GM23338 (cell line): Measurements from ENCODE around the gene AP4E1. TPM values are rescaled to one million over a fixed set of nuclear protein-coding genes. Genes with fewer than 3 reads are reported as not detected.

Source experiments
- ATAC-seq: fragments of 200-7000 bp; cut with Tn5 transposase; 3 replicates; pipeline ENCODE4 v1.9.1; 2020
- DNase-seq: peaks from one replicate; pipeline ENCODE4 v3.0.0-alpha.2; 2015; ENCODE audit warnings: low spot score
- H2AFZ ChIP-seq: fragments of 200-600 bp; sonication (generic); 2 replicates; pipeline ENCODE4 v1.8.0; 2016; ENCODE audit warnings: antibody characterized with exemption, mild to moderate bottlenecking, moderate library complexity
- H3F3A ChIP-seq: fragments of 200-600 bp; sonication (generic); replicated peaks from 2 replicates; pipeline ENCODE4 v1.8.0; 2017; ENCODE audit warnings: antibody characterized with exemption, mixed run types, low read depth
- H3K27ac ChIP-seq: fragments of 200-600 bp; sonication (generic); 2 replicates; pipeline ENCODE4 v1.6.1; 2016; ENCODE audit warnings: low read depth
- H3K27me3 ChIP-seq: fragments of 200-600 bp; sonication (generic); 2 replicates; pipeline ENCODE4 v1.8.0; 2016; ENCODE audit warnings: mild to moderate bottlenecking, mixed run types, moderate library complexity; ENCODE audit not compliant: insufficient read depth
- H3K36me3 ChIP-seq: fragments of 200-600 bp; sonication (generic); 2 replicates; pipeline ENCODE4 v1.8.0; 2016; ENCODE audit warnings: mild to moderate bottlenecking; ENCODE audit not compliant: insufficient read depth
- H3K4me1 ChIP-seq: fragments of 200-600 bp; sonication (generic); 2 replicates; pipeline ENCODE4 v1.8.0; 2016; ENCODE audit warnings: mild to moderate bottlenecking, moderate library complexity; ENCODE audit not compliant: insufficient read depth
- H3K4me2 ChIP-seq: fragments of 200-600 bp; sonication (generic); 2 replicates; pipeline ENCODE4 v1.7.1; 2017; ENCODE audit warnings: mixed run types
- H3K4me3 ChIP-seq: fragments of 200-600 bp; sonication (generic); 2 replicates; pipeline ENCODE4 v1.6.1; 2016; ENCODE audit warnings: mixed run types
- H3K79me2 ChIP-seq: fragments of 200-600 bp; sonication (generic); replicated peaks from 2 replicates; pipeline ENCODE4 v1.8.0; 2017; ENCODE audit warnings: mild to moderate bottlenecking; ENCODE audit not compliant: insufficient read depth
- H3K9me2 ChIP-seq: fragments of 200-600 bp; sonication (generic); 2 replicates; pipeline ENCODE4 v1.8.0; 2017; ENCODE audit not compliant: insufficient read depth
- H4K20me1 ChIP-seq: fragments of 200-600 bp; sonication (generic); replicated peaks from 2 replicates; pipeline ENCODE4 v1.8.0; 2017; ENCODE audit warnings: mild to moderate bottlenecking; ENCODE audit not compliant: insufficient read depth
- H3K27ac Mint-ChIP-seq: 2 replicates; pipeline ENCODE4 v1.8.0; 2020; ENCODE audit warnings: inconsistent platforms, mild to moderate bottlenecking, moderate library complexity, mixed read lengths
- H3K27me3 Mint-ChIP-seq: 3 replicates; pipeline ENCODE4 v1.8.0; 2022; ENCODE audit warnings: low read depth, mild to moderate bottlenecking, moderate library complexity, mixed read lengths, inconsistent platforms; ENCODE audit not compliant: insufficient read depth, poor library complexity
- H3K36me3 Mint-ChIP-seq: 3 replicates; pipeline ENCODE4 v1.8.0; 2021; ENCODE audit warnings: low read depth, mild to moderate bottlenecking, inconsistent platforms, moderate library complexity, mixed read lengths
- H3K4me1 Mint-ChIP-seq: 3 replicates; pipeline ENCODE4 v1.8.0; 2020; ENCODE audit warnings: mild to moderate bottlenecking, inconsistent platforms, mixed read lengths
- H3K4me3 Mint-ChIP-seq: 3 replicates; pipeline ENCODE4 v1.8.0; 2021; ENCODE audit warnings: moderate library complexity, mild to moderate bottlenecking, inconsistent platforms, mixed read lengths
- H3K9me3 Mint-ChIP-seq: 3 replicates; pipeline ENCODE4 v1.8.0; 2020; ENCODE audit warnings: moderate library complexity, mild to moderate bottlenecking, inconsistent platforms, mixed read lengths
- CREB1 ChIP-seq: fragments of 250-450 bp; sonication (Bioruptor Pico); IDR thresholded peaks from 2 replicates; pipeline ENCODE4 v1.5.0; 2020; ENCODE audit warnings: low read depth, mild to moderate bottlenecking, moderate library complexity
- CTCF ChIP-seq, 2 experiments: fragments of 200-600 bp in 1 of 2; sonication (generic) in 1 of 2; conservative IDR thresholded peaks; 2 replicates each; pipeline versions ENCODE4 v1.5.1 to v1.6.1; 2016 to 2017; ENCODE audit warnings: antibody characterized with exemption in 2 of 2, low read depth in 2 of 2, mild to moderate bottlenecking in 2 of 2, moderate library complexity in 1 of 2
- EZH2 ChIP-seq: fragments of 200-600 bp; sonication (generic); IDR thresholded peaks from one replicate; pipeline ENCODE4 v1.8.0; 2017; ENCODE audit warnings: antibody characterized with exemption, mild to moderate bottlenecking, low read depth; ENCODE audit not compliant: unreplicated experiment
- EZH2phosphoT487 ChIP-seq: fragments of 200-600 bp; sonication (generic); IDR thresholded peaks from one replicate; pipeline ENCODE4 v1.8.1; 2018; ENCODE audit warnings: antibody characterized with exemption; ENCODE audit not compliant: unreplicated experiment
- JUNB ChIP-seq: IDR thresholded peaks from one replicate; pipeline ENCODE4 v1.6.1; 2016; ENCODE audit warnings: antibody characterized with exemption; ENCODE audit not compliant: unreplicated experiment
- NANOG ChIP-seq: IDR thresholded peaks from 2 replicates; pipeline ENCODE4 v1.6.1; 2016; ENCODE audit warnings: antibody characterized with exemption, borderline replicate concordance
- polyA plus RNA-seq: library from polyadenylated mRNA; unstranded; fragments of >200 nt; fragmentation: Nextera tagmentation; extraction: Ambion mirVana; gene quantifications from 2 replicates; pipeline ENCODE4 v1.2.1, GENCODE V29; 2016
- total RNA-seq: library from RNA; depleted of rRNA; stranded (reverse); fragments of >200 nt; shearing (Covaris generic); gene quantifications from 2 replicates; pipeline ENCODE4 v1.2.3, GENCODE V29; 2014
- TF ChIP-seq, protein P1 (sequence below): IDR thresholded peaks from one replicate; pipeline ENCODE4 v1.6.1; 2018; ENCODE audit warnings: antibody characterized with exemption; ENCODE audit not compliant: unreplicated experiment
- TF ChIP-seq, protein P2 (sequence below): IDR thresholded peaks from 2 replicates; pipeline ENCODE4 v1.6.1; 2016; ENCODE audit warnings: antibody characterized with exemption

AP4E1 gene
- total and polyA plus RNA-seq, 2 experiments from 2014 or later, result 4.4 to 15.4 TPM

- TF ChIP-seq NANOG (no peak), EZH2 (no peak), CREB1 (CRISPR knock-in tag) (no peak), CTCF (conservative IDR thresholded peaks at IDR 0.05; ENCODE audit: low read depth in 2 of 2) (no peak)
These were observed 23.9 kb upstream of the AP4E1 start (continued) for GRCh38 chr15:50884540-50884939.

DNA sequence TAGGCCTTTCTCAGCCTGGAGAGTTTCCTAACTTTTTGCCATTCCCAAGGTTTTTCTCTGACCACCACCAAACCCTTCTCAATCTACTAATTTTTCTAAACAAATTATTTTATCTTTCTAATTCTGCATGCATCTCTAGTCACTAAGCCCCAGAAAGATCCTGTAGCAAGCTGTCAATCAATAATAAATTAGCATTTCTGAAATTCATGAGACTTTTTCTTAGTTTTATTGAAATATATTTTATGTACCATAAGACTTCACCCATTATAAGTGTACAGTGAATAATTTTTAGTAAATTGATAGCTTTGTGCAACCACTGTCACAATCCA lies 22.4 kb upstream of the AP4E1 start:
- H3K27ac Mint-ChIP-seq, result no peak overlapping the region

More for the DNA sequence above, 22.4 kb upstream of the AP4E1 start:
- Histone ChIP-seq H2AFZ (no peak overlapping the region), H3K4me2 (no peak overlapping the region), H3F3A (no peaks in the 10 kb centered on the region), H3K36me3 (no peaks in the 10 kb centered on the region), H3K4me1 (no peaks in the 10 kb centered on the region), H3K27ac (no peak overlapping the region), H4K20me1 (no peaks in the 10 kb centered on the region), H3K4me3 (no peak overlapping the region), H3K79me2 (no peaks in the 10 kb centered on the region), H3K9me2 (no peaks in the 10 kb centered on the region), H3K27me3 (no peaks in the 10 kb centered on the region)
- Mint-ChIP-seq H3K4me1 (peaks cover 3% of the 10 kb centered on the region; the same call in 2 of the 3 replicates), H3K4me3 (no peak overlapping the region), H3K27me3 (peaks cover 3% of the 10 kb centered on the region), H3K9me3 (peaks cover 9% of the 10 kb centered on the region; the same call in 2 of the 3 replicates), H3K36me3 (peaks cover 7% of the 10 kb centered on the region; the same call in 2 of the 3 replicates)
- no peak for ATAC-seq
- no peak for DNase-seq
- TF ChIP-seq EZH2 (no peak), EZH2phosphoT487 (no peak), JUNB (no peak), NANOG (no peak)
- TF ChIP-seq, protein P1, sequence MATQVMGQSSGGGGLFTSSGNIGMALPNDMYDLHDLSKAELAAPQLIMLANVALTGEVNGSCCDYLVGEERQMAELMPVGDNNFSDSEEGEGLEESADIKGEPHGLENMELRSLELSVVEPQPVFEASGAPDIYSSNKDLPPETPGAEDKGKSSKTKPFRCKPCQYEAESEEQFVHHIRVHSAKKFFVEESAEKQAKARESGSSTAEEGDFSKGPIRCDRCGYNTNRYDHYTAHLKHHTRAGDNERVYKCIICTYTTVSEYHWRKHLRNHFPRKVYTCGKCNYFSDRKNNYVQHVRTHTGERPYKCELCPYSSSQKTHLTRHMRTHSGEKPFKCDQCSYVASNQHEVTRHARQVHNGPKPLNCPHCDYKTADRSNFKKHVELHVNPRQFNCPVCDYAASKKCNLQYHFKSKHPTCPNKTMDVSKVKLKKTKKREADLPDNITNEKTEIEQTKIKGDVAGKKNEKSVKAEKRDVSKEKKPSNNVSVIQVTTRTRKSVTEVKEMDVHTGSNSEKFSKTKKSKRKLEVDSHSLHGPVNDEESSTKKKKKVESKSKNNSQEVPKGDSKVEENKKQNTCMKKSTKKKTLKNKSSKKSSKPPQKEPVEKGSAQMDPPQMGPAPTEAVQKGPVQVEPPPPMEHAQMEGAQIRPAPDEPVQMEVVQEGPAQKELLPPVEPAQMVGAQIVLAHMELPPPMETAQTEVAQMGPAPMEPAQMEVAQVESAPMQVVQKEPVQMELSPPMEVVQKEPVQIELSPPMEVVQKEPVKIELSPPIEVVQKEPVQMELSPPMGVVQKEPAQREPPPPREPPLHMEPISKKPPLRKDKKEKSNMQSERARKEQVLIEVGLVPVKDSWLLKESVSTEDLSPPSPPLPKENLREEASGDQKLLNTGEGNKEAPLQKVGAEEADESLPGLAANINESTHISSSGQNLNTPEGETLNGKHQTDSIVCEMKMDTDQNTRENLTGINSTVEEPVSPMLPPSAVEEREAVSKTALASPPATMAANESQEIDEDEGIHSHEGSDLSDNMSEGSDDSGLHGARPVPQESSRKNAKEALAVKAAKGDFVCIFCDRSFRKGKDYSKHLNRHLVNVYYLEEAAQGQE, result no peak
- TF ChIP-seq, protein P2, sequence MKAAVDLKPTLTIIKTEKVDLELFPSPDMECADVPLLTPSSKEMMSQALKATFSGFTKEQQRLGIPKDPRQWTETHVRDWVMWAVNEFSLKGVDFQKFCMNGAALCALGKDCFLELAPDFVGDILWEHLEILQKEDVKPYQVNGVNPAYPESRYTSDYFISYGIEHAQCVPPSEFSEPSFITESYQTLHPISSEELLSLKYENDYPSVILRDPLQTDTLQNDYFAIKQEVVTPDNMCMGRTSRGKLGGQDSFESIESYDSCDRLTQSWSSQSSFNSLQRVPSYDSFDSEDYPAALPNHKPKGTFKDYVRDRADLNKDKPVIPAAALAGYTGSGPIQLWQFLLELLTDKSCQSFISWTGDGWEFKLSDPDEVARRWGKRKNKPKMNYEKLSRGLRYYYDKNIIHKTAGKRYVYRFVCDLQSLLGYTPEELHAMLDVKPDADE, result no peak
